Stimulated activated CD4-positive, alpha-beta T cell treated with anti-CD3 and anti-CD28 coated beads, Interleukin-4, amount 100 ng/mL, for 24 hours (primary cell): ENCODE data around the gene PBX4.

ENCODE experiments used
- DNase-seq: peaks from one replicate; pipeline ENCODE4 v3.0.0-alpha.2; 2020

The PBX4 gene

GRCh38 chr19:19538061-19538784, 80.3 kb downstream of the PBX4 start, which contains the start of gene CILP2:
Gene CILP2 (plus strand): TSS chr19:19538265. CDS start chr19:19538350, 85 bp downstream.
- peak; percentile 34 for DNase-seq

DNA sequence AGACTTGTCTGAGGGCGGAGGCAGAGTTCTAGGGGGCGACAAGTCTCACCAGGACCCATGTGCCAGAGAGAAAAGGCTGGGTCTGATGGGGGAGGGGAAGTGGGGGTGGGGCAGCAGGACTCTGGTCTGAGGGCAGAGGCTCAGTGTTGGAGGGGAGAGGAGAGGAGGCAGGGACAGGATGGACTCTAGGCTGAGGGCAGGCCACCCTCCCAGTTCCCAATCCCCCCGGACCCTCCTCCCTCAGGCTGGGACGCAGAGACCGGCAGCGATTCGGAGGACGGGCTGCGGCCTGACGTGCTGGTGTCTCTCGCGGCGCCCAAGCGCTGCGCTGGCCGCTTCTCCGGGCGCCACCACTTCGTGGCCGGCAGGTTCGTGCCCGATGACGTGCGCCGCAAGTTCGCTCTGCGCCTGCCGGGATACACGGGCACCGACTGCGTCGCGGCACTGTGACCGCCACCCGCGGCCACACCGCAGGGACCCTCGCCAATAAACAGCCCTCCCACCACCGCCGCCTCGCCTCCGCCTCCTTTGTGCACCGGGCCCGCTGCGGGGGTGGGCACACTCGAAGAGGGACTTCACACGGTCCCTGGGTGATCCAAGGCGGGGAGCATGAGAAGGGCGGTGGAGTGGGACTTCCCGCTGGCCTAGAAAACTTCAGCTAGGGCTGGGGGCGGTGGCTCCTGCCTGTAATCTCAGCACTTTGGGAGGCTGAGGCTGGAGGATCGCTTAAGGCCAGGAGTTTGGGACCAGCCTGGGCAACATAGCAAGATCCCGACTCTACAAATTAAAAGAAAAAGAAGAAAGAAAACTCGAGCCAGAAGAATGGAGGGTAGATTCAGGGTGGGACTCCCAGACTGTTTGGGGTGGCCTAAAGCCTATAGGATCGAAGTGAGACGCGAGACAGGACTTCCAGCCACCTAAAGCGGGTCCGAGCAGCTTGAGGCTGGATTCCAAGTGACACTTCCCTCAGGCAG, 81.1 kb downstream of the PBX4 start:
- no peak for DNase-seq

GRCh38 chr19:19535311-19536191, 82.9 kb downstream of the PBX4 start:
- DNase-seq, result no peak

- DNase-seq, result no peak
These were observed 83.8 kb downstream of the PBX4 start for GRCh38 chr19:19534556-19535265.

DNA sequence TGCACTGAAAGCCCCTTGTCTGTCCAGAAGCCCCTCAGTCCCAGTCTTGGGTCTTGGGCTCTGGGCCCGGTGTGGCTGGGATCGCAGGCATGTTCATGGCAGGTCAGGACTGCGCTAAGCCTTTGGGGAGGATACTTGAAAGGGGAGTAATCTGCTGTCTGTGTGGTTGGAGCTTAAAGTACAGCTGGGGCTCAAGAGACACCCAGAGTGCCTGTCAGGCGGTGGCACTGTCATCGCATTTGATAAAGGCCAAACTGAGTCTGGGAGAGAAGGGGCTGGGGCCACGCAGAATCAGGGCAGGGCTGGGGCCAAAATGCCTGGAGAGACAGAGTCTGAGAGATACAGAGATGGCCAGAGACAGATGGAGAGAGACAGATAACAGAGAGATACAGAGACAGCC, 84.6 kb downstream of the PBX4 start:
- DNase-seq, result no peak

DNA sequence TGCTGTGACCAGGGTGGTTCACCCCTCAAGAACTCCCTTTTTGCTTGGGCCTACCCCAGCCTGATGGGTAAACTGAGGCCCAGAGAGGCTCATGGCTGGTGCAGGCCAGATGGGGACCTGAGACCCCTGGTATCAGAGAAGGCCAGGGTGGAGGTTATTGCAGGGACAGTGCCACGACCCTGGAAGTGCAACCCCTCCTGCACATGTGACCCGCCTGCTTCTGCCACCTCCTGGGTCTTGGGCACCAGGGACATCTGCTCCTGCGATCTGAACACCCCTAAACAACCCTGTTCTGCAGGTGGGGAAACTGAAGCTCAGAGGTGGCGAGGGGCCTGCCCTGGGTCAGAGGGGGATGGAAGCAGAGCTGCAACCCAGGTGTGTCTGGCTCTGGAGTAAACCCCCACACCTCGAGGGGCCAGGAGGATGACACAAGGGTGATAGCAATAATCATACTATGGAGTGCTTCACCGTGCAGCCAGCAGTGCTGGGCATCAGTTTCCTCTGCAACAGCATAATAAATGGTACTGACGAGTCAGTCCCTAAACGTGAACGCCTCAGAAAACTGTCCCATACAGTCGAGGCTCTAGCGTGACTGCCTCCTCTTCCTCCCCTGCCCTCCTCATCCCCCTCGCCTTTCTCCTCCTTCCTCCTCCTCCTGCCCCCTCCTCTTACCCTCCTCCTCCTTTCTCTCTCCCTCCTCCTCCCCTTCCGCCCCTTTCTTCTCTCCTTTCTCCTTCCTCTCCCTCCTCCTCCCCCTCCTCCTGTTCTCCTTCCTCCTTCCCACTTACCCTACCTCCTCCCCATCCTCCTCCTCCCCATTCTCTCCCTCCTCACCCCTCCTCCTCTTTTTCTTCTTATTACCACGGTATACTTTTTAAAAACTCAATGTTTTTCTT, 85.4 kb downstream of the PBX4 start:
- DNase-seq, result no peak

DNA sequence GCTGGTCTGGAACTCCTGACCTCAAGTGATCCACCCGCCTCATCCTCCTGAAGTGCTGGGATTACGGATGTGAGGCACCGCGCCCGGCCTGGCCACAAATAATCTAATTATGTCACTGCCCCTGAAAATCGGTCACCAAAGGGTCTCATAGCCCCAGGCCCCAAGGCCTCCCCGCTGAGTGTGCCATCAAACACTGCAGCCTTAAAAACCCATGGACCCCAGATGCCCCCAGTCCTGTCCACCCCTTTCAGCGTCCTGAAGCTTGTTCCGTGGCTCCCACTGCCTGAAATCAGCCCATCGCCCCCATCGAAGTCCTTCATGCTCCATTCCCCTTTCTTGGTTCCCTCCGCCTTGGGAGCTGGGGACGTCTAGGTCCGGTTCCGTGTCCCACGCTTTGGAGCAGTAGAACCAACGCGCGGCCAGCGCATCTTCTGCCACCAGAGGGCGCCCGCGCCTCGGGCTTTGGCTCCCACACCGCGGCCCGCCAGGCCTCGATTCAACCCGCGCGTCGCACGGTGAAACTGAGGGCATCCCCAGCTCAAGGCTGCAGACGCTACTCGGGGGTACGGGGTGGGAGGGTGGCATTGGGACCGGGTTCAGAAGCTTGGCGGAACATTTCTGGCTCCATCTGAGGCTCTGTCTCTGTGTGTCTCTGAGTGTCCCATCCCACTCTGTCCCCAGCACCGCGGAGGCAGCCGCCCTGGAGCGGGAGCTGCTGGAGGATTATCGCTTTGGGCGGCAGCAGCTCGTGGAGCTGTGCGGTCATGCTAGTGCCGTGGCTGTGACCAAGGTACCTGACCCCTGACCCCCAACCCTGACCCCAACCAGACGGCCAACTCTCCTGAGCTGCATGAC, 86.3 kb downstream of the PBX4 start:
- DNase-seq, result peak; percentile 88

DNA sequence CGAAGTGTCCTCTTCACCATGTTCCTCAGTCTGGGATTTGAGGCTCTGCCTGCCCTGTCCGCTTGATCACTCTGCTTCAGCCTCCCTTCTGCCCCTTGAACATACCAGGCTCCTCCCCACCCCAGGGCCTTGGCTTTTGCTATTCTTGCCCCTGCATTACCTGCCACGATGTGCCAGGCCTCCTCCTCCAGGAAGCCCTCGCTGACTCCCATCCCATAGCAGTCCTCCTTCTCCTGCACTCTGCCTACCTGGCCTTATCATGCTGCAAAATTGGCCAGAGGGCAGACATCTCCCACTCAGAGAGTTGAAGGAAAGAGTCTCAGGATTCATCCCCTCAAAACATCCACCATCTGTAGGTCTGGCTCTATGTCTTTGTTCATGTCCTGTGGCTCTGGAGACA, 87.6 kb downstream of the PBX4 start:
- no peak for DNase-seq

DNA sequence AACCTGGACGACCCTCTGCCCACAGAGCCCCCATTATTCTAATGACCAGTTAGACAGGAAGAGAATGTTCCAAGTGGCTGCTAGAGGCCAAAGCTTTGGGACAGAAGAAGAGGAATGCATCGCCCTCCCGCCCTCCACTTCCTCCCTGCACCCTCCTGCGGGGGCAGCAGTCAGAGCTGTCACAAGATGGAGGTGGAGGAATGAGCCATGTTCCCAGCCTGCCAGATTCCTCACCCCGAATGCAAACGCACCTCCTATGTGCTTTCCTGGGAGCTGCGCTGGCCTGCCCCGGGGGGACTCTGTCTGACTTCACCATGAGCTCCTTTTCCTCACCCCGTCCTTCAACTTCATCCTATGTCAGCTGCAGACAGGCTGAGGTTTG, 88.1 kb downstream of the PBX4 start:
- no peak for DNase-seq

GRCh38 chr19:19529783-19530422, 88.6 kb downstream of the PBX4 start:
- no peak for DNase-seq

GRCh38 chr19:19528721-19529490, 89.6 kb downstream of the PBX4 start, which contains the start of gene YJEFN3:
Gene YJEFN3 (plus strand): TSS chr19:19528911. CDS start chr19:19528933, 22 bp downstream.
- no peak for DNase-seq

- DNase-seq, result no peak
These were observed 90.5 kb downstream of the PBX4 start for GRCh38 chr19:19527674-19528625.

DNA sequence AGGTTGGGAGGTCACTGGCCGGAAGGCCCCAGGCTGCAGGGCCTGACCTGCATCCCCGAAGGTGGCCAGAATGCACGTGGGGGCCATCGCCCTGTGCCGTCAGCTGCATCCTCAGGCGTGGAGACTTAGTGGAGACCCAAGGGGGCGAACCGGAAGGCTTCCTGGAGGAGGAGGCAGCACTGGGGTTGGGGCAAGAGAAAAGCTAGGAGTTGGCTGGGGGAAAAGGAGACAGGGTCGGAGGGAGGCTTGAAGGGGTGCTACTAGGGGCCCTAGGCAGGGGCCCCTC, 91.2 kb downstream of the PBX4 start:
- no peak for DNase-seq

DNA sequence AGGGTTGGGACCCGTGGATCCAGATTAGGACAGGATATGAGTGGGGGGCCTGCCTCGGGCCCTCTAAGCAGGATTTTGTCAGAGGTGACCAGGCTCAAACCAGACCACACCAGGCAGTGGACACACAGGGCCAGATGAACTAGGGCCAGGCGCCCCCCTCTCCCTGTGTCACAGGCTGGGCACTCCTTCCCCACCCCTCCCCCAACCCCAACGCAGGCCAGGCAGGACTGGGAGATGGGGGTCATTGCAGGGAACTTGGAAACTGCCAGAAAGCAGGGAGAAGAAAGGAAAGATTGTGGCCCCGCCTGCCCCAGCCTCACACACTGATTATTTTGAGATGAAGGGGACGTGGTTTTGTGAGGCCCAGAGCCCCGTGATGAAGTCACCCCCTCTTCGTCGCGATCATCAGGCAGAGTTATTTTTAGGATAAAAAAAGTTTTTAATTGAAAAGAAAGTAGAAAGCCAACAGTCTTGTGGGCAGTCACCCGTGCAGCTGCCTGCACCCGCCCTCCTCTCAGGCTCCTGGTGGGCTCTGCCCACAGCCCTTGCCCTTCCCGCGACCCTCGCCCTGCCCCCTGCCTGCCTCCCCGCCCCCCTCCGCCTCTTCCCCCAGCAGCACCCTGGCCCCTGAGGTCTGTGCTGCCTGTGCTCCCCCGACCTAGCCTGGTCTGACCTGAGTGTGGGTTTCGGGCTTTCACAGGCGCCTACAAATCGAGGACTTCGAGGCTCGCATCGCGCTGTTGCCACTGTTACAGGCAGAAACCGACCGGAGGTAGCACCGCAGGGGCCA, 91.7 kb downstream of the PBX4 start:
- DNase-seq, result no peak

DNA sequence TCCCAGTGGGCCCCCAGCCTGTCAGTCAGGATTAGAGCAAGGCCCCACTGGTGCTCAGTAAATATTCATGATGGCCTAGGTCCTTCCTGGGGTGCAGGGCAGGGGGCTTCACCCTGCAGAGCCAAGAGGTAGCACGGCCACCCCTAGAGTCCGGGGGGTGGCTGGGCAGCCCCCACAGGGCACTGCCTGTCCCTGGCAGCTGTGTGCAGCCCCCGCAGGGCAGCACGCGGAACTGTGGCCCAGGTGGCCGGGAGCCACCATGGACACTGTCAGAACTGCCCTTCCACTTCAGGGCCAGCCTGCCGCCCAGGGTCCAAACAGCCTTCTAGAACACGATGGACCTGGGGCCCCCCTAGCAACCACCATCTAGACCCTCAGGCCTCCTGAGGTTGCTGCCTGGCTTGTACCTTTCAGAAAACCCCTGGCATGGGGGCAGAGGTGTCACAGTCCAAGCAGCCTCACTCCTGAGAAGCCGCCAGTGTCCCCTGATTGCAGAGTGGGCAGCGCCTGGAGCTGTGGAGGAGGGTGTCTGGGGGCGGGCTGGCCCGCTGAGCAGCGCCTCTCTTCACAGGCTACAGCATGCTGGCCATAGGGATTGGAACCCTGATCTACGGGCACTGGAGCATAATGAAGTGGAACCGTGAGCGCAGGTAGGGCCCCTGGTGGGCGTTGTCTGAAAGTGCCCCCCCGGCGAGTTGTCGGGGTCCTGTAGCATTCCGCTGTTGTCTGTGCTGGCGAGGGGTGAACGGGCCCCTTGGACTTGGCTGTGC, 92.7 kb downstream of the PBX4 start:
- DNase-seq, result no peak

GRCh38 chr19:19524053-19524452, 94.4 kb downstream of the PBX4 start:
- DNase-seq, result no peak
